ENCODE data around the gene EPOP. TPM values are rescaled to one million over a fixed set of nuclear protein-coding genes. Genes with fewer than 3 reads are reported as not detected.

EPOP gene
- total and polyA plus RNA-seq, 2 of the 13 experiments (the other 11 are each of a cell fraction or from before 2014, with no cell fraction given), result 14.7 to 37.8 TPM

- TF ChIP-seq ZNF558 (CRISPR knock-in tag; IDR thresholded peaks at IDR 0.05; ENCODE audit: borderline replicate concordance), result no peak
- TF ChIP-seq STAT5B (CRISPR knock-in tag; IDR thresholded peaks at IDR 0.05), result 0 out of 2 replicates have a peak, but pooled peaks have one; percentile 21
- TF ChIP-seq MEF2D (CRISPR knock-in tag; IDR thresholded peaks at IDR 0.05), result no peak; the same call in 1 of the 2 replicates
- TF ChIP-seq ZNF615 (CRISPR knock-in tag; IDR thresholded peaks at IDR 0.05; ENCODE audit: borderline replicate concordance), result no peak
- TF ChIP-seq ZNF724P (CRISPR knock-in tag; IDR thresholded peaks at IDR 0.05; ENCODE audit: borderline replicate concordance), result peak; percentile 75; the same call in 1 of the 2 replicates
- no peak for TF ChIP-seq ZNF33A (CRISPR knock-in tag; IDR thresholded peaks at IDR 0.05; ENCODE audit: borderline replicate concordance)
- peak; percentile 93; the same call in 1 of the 2 replicates for TF ChIP-seq ZNF580 (CRISPR knock-in tag; IDR thresholded peaks at IDR 0.05; ENCODE audit: borderline replicate concordance, low read depth)
- TF ChIP-seq SALL1 (CRISPR knock-in tag; IDR thresholded peaks at IDR 0.05), result peak; percentile 81
- no peak for TF ChIP-seq ZNF589 (CRISPR knock-in tag; conservative IDR thresholded peaks at IDR 0.05)
- TF ChIP-seq RERE (CRISPR knock-in tag; IDR thresholded peaks at IDR 0.05; ENCODE audit: low read depth), result no peak
- peak; percentile 82 for TF ChIP-seq MIXL1 (CRISPR knock-in tag; IDR thresholded peaks at IDR 0.05)
- TF ChIP-seq AKAP8 (CRISPR knock-in tag; IDR thresholded peaks at IDR 0.05), result 0 out of 2 replicates have a peak, but pooled peaks have one; percentile 22
- no peak for TF ChIP-seq ZUFSP (CRISPR knock-in tag; IDR thresholded peaks at IDR 0.05; ENCODE audit: borderline replicate concordance)
- TF ChIP-seq IRF1 (CRISPR knock-in tag; IDR thresholded peaks at IDR 0.05; ENCODE audit: low read depth), result no peak
- peak; percentile 63; the same call in 1 of the 2 replicates for TF ChIP-seq MIER3 (CRISPR knock-in tag; IDR thresholded peaks at IDR 0.05; ENCODE audit: borderline replicate concordance)
These were observed 7.5 kb downstream of the EPOP start (continued) for GRCh38 chr17:38667099-38667786.
